Type B pancreatic cell (in vitro differentiated cells): Measurements from ENCODE around the gene RNF43. TPM values are rescaled to one million over a fixed set of nuclear protein-coding genes. Genes with fewer than 3 reads are reported as not detected.

Source experiments
- DNase-seq: peaks from one replicate; pipeline ENCODE4 v3.0.0; 2021; ENCODE audit warnings: mixed read lengths; ENCODE audit not compliant: unreplicated experiment; ENCODE audit errors: extremely low spot score
- H3K27ac Mint-ChIP-seq: 2 replicates; pipeline ENCODE4 v1.8.0; 2021; ENCODE audit warnings: mild to moderate bottlenecking, mixed read lengths
- H3K27me3 Mint-ChIP-seq: 2 replicates; pipeline ENCODE4 v1.8.0; 2021; ENCODE audit warnings: mixed read lengths
- H3K36me3 Mint-ChIP-seq: 2 replicates; pipeline ENCODE4 v1.8.0; 2021; ENCODE audit warnings: mixed read lengths
- H3K4me1 Mint-ChIP-seq: one replicate; pipeline ENCODE4 v1.8.0; 2021; ENCODE audit warnings: mixed read lengths; ENCODE audit not compliant: unreplicated experiment
- H3K4me3 Mint-ChIP-seq: 2 replicates; pipeline ENCODE4 v1.8.0; 2021; ENCODE audit warnings: mild to moderate bottlenecking, mixed read lengths
- H3K9me3 Mint-ChIP-seq: 2 replicates; pipeline ENCODE4 v1.8.0; 2021; ENCODE audit warnings: mixed read lengths
- total RNA-seq: library from RNA; stranded (reverse); gene quantifications from 2 replicates; pipeline ENCODE4 v1.2.1, GENCODE V29; 2021; ENCODE audit warnings: low replicate concordance
- TF ChIP-seq, protein P1 (sequence below): fragments of 200-600 bp; sonication (generic); conservative IDR thresholded peaks from 2 replicates; pipeline ENCODE4 v1.5.0; 2021; ENCODE audit warnings: antibody characterized with exemption, mild to moderate bottlenecking

The RNF43 gene
- total RNA-seq, 1 donor from 2014 or later, result 14.0 TPM

DNA sequence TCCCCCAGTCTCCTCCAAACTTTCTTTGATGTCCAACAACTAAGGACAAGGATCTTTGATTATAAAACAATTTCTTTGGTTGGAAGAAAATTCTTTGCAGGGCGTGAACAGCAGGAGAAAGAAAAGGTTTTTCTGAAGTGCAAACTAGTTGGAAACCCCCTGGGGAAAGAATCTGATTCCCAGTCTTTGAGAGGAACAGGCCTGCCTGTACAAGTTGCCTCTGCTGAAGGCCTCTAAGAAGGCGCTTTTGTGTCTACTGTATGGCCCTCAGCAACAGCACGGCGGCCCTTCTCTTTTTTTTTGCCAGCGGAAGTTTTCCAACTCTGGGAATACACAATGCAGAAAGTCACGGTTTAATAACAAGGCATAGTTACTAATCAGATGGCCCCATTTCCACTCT is 14.0 kb downstream of the RNF43 start:
- DNase-seq, result no peak

DNA sequence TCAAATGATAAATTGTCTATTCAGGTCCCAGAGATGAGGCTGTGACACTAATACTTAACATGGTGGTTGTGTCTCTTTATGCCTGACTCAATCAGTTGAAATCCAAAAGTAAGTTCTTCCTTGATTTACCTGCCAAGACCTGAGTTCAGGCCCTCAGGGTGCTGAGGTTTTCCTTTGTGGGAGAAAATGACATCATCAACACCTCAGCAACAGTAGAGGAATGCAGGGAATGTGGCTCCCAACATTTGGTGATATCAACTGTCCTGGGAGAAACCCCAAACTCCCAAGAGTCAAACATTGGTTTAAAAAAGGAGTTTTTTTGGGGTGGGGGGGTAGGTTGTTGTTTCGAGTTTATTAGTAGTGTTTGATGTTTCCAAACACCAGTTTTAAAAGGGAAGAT is 14.7 kb downstream of the RNF43 start:
- H3K36me3 Mint-ChIP-seq, result peaks cover 7% of the 10 kb centered on the region
- H3K4me3 Mint-ChIP-seq, result no peak overlapping the region
- no peak for DNase-seq
- H3K27me3 Mint-ChIP-seq, result no peaks in the 10 kb centered on the region
- H3K27ac Mint-ChIP-seq, result peak overlapping the region; percentile 84
- TF ChIP-seq, protein P1, sequence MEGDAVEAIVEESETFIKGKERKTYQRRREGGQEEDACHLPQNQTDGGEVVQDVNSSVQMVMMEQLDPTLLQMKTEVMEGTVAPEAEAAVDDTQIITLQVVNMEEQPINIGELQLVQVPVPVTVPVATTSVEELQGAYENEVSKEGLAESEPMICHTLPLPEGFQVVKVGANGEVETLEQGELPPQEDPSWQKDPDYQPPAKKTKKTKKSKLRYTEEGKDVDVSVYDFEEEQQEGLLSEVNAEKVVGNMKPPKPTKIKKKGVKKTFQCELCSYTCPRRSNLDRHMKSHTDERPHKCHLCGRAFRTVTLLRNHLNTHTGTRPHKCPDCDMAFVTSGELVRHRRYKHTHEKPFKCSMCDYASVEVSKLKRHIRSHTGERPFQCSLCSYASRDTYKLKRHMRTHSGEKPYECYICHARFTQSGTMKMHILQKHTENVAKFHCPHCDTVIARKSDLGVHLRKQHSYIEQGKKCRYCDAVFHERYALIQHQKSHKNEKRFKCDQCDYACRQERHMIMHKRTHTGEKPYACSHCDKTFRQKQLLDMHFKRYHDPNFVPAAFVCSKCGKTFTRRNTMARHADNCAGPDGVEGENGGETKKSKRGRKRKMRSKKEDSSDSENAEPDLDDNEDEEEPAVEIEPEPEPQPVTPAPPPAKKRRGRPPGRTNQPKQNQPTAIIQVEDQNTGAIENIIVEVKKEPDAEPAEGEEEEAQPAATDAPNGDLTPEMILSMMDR, result no peak
- no peaks in the 10 kb centered on the region for H3K9me3 Mint-ChIP-seq
- peaks cover 28% of the 10 kb centered on the region for H3K4me1 Mint-ChIP-seq

More for the DNA sequence above, 14.0 kb downstream of the RNF43 start:
- H3K4me1 Mint-ChIP-seq, result peaks cover 22% of the 10 kb centered on the region
- H3K27me3 Mint-ChIP-seq, result no peaks in the 10 kb centered on the region
- TF ChIP-seq, protein P1, result no peak
- H3K27ac Mint-ChIP-seq, result peak overlapping the region; percentile 84
- H3K36me3 Mint-ChIP-seq, result peaks cover 4% of the 10 kb centered on the region
- no peaks in the 10 kb centered on the region for H3K9me3 Mint-ChIP-seq
- H3K4me3 Mint-ChIP-seq, result peak overlapping the region; percentile 12

DNA sequence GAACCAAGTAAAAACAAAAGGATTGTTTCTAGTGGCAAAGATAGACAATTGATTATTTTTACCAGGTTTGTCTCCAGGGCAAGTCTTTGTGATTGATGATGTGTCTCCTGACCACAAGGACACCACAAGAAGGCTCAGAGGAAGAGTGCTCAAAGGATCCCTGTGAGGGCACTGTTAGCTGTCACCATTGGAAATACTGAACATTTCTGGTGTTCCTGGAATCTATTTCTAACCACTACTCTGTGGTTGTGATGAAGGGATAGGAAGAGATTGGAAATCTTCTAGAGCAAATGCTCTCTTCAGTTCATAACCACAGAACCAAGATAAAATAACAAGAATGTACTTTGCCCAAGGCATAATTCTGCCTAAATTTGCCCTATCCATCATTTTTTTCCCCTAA is 15.3 kb downstream of the RNF43 start:
- DNase-seq, result no peak
- peak overlapping the region; percentile 84 for H3K27ac Mint-ChIP-seq
- no peaks in the 10 kb centered on the region for H3K27me3 Mint-ChIP-seq
- H3K4me1 Mint-ChIP-seq, result peaks cover 30% of the 10 kb centered on the region
- H3K36me3 Mint-ChIP-seq, result peaks cover 9% of the 10 kb centered on the region
- peak overlapping the region; percentile 15 for H3K4me3 Mint-ChIP-seq
- H3K9me3 Mint-ChIP-seq, result no peaks in the 10 kb centered on the region
- TF ChIP-seq, protein P1, result no peak

GRCh38 chr17:58401287-58401686 is 16.0 kb downstream of the RNF43 start:
- H3K36me3 Mint-ChIP-seq, result peaks cover 9% of the 10 kb centered on the region
- TF ChIP-seq, protein P1, result no peak
- H3K27me3 Mint-ChIP-seq, result no peaks in the 10 kb centered on the region
- peak overlapping the region; percentile 48 for H3K4me3 Mint-ChIP-seq
- H3K9me3 Mint-ChIP-seq, result no peaks in the 10 kb centered on the region
- H3K4me1 Mint-ChIP-seq, result peaks cover 31% of the 10 kb centered on the region
- no peak for DNase-seq
- H3K27ac Mint-ChIP-seq, result peak overlapping the region; percentile 72

GRCh38 chr17:58400826-58401225 is 16.5 kb downstream of the RNF43 start:
- DNase-seq, result no peak
- peaks cover 35% of the 10 kb centered on the region for H3K4me1 Mint-ChIP-seq

More at GRCh38 chr17:58400826-58401225, 16.5 kb downstream of the RNF43 start:
- Mint-ChIP-seq H3K27ac (peak overlapping the region; percentile 72), H3K4me3 (no peak overlapping the region), H3K36me3 (peaks cover 9% of the 10 kb centered on the region), H3K9me3 (no peaks in the 10 kb centered on the region), H3K27me3 (no peaks in the 10 kb centered on the region)
- TF ChIP-seq, protein P1, result no peak
